ENCODE data around the gene NDUFS6.

DNA sequence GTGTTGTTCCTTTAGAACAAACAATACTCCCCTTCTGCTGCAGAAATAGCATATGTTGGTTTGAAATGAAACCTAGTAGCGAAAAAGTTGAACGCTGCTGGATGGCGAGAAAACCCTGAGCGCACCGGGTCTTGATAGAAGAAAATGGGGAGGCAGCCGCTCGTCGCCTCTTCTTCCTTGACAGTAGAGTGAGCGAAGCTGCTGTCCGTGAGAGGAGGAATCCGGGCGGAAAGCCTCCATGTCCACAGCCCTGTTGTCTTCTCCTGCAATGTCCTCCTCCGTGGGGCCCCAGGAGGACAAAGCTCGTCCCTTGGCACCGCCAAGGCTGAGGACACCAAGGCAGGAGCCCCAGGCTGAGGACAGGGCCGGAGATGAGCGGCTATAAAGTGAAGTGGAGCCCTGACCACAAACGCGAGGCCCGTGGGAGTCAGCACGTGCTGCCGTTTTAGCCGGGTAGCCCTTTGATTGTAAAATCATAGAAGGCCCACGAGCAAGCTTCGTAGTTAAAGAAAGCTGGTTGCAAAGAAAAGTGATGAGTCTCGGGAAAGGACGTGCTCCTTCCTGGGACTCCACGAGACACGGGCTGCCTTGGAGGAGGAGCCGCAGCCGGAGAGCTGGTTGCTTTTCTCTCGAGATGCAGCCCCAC lies 37.1 kb upstream of the NDUFS6 start:
- TF ChIP-seq CTCF (conservative IDR thresholded peaks at IDR 0.05; ENCODE audit: low read depth, low read length) = no peak
- no peak for TF ChIP-seq EZH2 (IDR thresholded peaks at IDR 0.05; ENCODE audit: low read length, unreplicated experiment)
